HG02973 (cell line): ENCODE data around the gene TMEM232.

ENCODE experiments used
- ATAC-seq: cut with Tn5 transposase; IDR thresholded peaks from one replicate; pipeline ENCODE4 v1.9.1; 2021; ENCODE audit warnings: moderate library complexity; ENCODE audit not compliant: unreplicated experiment

The TMEM232 gene

GRCh38 chr5:110435207-110435606 lies 291.3 kb downstream of the TMEM232 start:
- ATAC-seq: no peak

GRCh38 chr5:110431603-110432002 lies 294.9 kb downstream of the TMEM232 start:
- ATAC-seq: no peak

GRCh38 chr5:110414360-110414759 lies 312.1 kb downstream of the TMEM232 start:
- no peak for ATAC-seq

DNA sequence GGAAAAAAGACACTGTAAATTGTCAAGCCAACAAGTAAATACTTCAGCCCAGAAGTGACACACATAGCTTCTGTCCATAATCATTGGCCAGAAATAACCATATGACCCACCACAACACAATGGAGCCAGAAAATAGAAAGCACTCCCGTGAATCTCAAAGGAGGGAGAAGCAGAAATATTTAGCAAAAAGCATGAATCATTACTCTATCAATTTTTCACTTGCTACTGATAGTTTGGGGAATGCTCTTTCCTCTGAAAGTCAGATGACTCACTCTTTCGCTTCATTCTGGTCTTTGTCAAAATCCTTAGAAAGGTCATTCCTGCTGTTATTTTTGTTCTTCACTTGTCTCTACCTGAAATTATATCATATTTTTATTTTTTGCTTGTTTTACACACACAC lies 312.6 kb downstream of the TMEM232 start:
- ATAC-seq: no peak

- ATAC-seq: no peak
Measured at GRCh38 chr5:110409571-110409970, 316.9 kb downstream of the TMEM232 start.

GRCh38 chr5:110402562-110402961 lies 323.9 kb downstream of the TMEM232 start:
- ATAC-seq: no peak

- no peak for ATAC-seq
Measured at GRCh38 chr5:110401881-110402280, 324.6 kb downstream of the TMEM232 start.

- no peak for ATAC-seq
Measured at GRCh38 chr5:110398951-110399350, 327.5 kb downstream of the TMEM232 start.

GRCh38 chr5:110397281-110397680 lies 329.2 kb downstream of the TMEM232 start:
- ATAC-seq: no peak

- no peak for ATAC-seq
Measured at GRCh38 chr5:110386782-110387181, 339.7 kb downstream of the TMEM232 start.

- ATAC-seq: no peak
Measured at GRCh38 chr5:110383231-110383630, 343.2 kb downstream of the TMEM232 start.

DNA sequence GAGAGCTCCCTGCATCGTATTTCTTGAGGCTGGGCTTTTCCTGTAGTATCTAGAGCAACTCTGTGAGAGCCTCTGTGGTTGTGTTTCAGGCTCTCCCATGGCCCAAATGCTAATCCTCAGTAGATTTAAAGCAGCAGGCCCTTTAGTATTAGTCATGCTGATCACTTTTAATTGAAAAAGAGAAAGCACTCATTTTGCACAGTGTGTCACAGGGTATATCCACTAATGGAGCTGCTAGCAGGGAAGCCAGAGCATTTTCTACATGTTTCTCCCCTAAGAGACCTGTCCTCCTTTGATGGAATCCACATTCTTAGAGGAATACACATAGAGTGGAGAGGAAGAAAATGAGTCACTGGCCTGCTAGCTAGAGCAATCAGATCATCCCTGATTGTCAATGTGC lies 348.5 kb downstream of the TMEM232 start:
- ATAC-seq: no peak

DNA sequence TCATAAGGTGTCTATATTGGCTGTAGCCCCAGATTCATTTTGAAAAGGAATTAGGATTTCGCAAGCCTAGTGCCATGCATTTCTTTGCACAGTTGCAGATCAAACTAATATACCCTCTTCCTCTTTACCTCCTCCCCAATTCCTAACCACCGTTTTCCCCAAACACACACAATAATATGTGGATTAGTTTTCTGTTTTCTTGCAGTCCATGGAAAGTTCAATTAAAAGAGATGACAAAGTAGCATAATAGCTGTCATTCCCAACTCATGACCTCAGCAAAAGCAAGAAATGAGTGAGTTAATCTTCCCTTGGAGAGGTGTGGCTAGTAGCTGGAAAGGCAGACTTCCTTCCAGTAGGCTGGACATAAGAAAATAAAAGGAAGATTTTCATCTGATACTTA lies 349.1 kb downstream of the TMEM232 start:
- ATAC-seq: no peak

DNA sequence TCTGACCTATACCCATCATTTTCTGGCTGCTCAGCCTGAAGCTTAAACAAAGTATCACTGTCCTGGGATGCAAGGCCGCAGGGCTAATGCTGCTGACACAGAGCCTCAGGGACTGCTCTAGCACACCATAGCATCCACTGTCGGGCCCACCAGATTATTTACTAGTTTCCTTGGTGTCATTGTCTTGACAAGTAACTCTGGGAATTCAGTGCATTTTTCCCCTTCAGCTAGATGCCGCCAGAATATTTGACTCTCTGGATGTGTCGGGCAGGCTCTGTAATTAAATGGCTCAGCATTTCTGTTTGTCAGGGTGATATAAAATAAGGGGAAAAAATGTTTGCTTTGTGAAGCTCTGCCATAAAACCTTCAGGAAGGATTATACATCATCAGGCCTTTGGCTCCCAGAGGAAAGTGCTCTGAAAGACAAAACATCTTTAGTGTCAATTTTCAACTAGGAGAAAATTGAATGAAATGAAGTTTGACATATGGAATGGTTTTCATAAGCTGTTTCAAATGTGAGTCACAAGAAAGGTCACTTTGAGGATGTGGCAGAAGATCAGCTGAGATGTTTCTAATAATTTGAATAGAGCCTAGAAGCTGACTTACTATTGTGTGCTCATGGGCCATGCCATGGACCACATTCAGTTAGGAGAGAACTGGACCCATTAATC lies 350.1 kb downstream of the TMEM232 start:
- ATAC-seq: no peak

- peak; percentile 87 for ATAC-seq
Measured at GRCh38 chr5:110371725-110372041, 354.8 kb downstream of the TMEM232 start.

- ATAC-seq: no peak
Measured at GRCh38 chr5:110371011-110371724, 355.3 kb downstream of the TMEM232 start.
